SKM-1 (cell line): ENCODE measurements around the gene FOXO4.

Experiments used
- DNase-seq: peaks from one replicate; lab custom pipeline; 2025; ENCODE audit not compliant: unreplicated experiment; lab: John Stamatoyannopoulos, UW

The FOXO4 gene

GRCh38 chrX:71098951-71099506, 3.4 kb downstream of the FOXO4 start:
- DNase-seq, result no peak

GRCh38 chrX:71099736-71100135, 4.1 kb downstream of the FOXO4 start:
- DNase-seq, result no peak

GRCh38 chrX:71100581-71101505, 5.2 kb downstream of the FOXO4 start:
- DNase-seq, result no peak

GRCh38 chrX:71102292-71102691, 6.6 kb downstream of the FOXO4 start:
- no peak for DNase-seq

GRCh38 chrX:71103110-71103983, 7.7 kb downstream of the FOXO4 start:
- DNase-seq, result peak; percentile 56

- DNase-seq, result no peak
These were observed 10.0 kb downstream of the FOXO4 start for GRCh38 chrX:71105628-71106027.

- DNase-seq, result no peak
These were observed 10.8 kb downstream of the FOXO4 start, which contains the start of gene CXorf65 for GRCh38 chrX:71106427-71106826. TSS of gene CXorf65 (minus strand) at chrX:71106740. CDS start at chrX:71106556, 184 bp downstream.

- DNase-seq, result no peak
These were observed 11.6 kb downstream of the FOXO4 start for GRCh38 chrX:71107245-71107644.

- DNase-seq, result no peak
These were observed 12.2 kb downstream of the FOXO4 start for GRCh38 chrX:71107762-71108360.

- DNase-seq, result no peak
These were observed 13.4 kb downstream of the FOXO4 start for GRCh38 chrX:71109051-71109450.

GRCh38 chrX:71111141-71111843, 15.6 kb downstream of the FOXO4 start, which contains the start of gene IL2RG:
TSS of gene IL2RG (minus strand) at chrX:71111577. CDS start at chrX:71111539, 38 bp downstream.
- DNase-seq, result no peak

GRCh38 chrX:71111921-71112431, 16.3 kb downstream of the FOXO4 start:
- peak; percentile 3 for DNase-seq

GRCh38 chrX:71117358-71117757, 21.7 kb downstream of the FOXO4 start:
- DNase-seq, result no peak

GRCh38 chrX:71118032-71118984, 22.7 kb downstream of the FOXO4 start, which contains the start of gene MED12:
TSS of gene MED12 (plus strand) at chrX:71118596. CDS start at chrX:71118755, 159 bp downstream.
- peak; percentile 2 for DNase-seq

- DNase-seq, result no peak
These were observed 23.4 kb downstream of the FOXO4 start for GRCh38 chrX:71118985-71119535.

- DNase-seq, result no peak
These were observed 32.6 kb downstream of the FOXO4 start for GRCh38 chrX:71128166-71128833.

- peak; percentile 4 for DNase-seq
These were observed 33.5 kb downstream of the FOXO4 start for GRCh38 chrX:71128915-71129765.
